TTC549 (cell line): ENCODE results near the gene POC1B.

ENCODE experiments used
- FAIRE-seq: peaks from 2 replicates; lab custom pipeline; 2012; peaks lifted over from hg19 to GRCh38; lab: Jason Lieb, UNC

Gene POC1B

GRCh38 chr12:89525824-89526770 lies at the start of gene POC1B:
POC1B (minus strand) TSS chr12:89526047; CDS start chr12:89525895, 152 bp downstream.
- FAIRE-seq, result no peak

- no peak for FAIRE-seq
These were observed 49.5 kb upstream of the POC1B start for GRCh38 chr12:89575374-89575773.

- no peak for FAIRE-seq
These were observed 48.9 kb upstream of the POC1B start for GRCh38 chr12:89574736-89575208.

GRCh38 chr12:89573051-89573810 lies 47.4 kb upstream of the POC1B start:
- no peak for FAIRE-seq

- FAIRE-seq, result no peak
These were observed 45.8 kb upstream of the POC1B start for GRCh38 chr12:89571491-89572195.

- no peak for FAIRE-seq
These were observed 42.6 kb upstream of the POC1B start for GRCh38 chr12:89568484-89568883.

GRCh38 chr12:89567691-89568239 lies 41.9 kb upstream of the POC1B start:
- no peak for FAIRE-seq

- no peak for FAIRE-seq
These were observed 40.8 kb upstream of the POC1B start for GRCh38 chr12:89566615-89567014.

GRCh38 chr12:89565002-89565401 lies 39.2 kb upstream of the POC1B start:
- no peak for FAIRE-seq

GRCh38 chr12:89559753-89560152 lies 33.9 kb upstream of the POC1B start:
- FAIRE-seq, result no peak

GRCh38 chr12:89556976-89557375 lies 31.1 kb upstream of the POC1B start:
- FAIRE-seq, result no peak

- FAIRE-seq, result no peak
These were observed 26.5 kb upstream of the POC1B start for GRCh38 chr12:89552376-89552775.

GRCh38 chr12:89551747-89552146 lies 25.9 kb upstream of the POC1B start:
- no peak for FAIRE-seq

GRCh38 chr12:89547101-89547500 lies 21.3 kb upstream of the POC1B start:
- no peak for FAIRE-seq

- no peak for FAIRE-seq
These were observed 20.3 kb upstream of the POC1B start for GRCh38 chr12:89546151-89546550.

- FAIRE-seq, result no peak
These were observed 18.9 kb upstream of the POC1B start for GRCh38 chr12:89544681-89545184.

GRCh38 chr12:89544022-89544421 lies 18.2 kb upstream of the POC1B start:
- no peak for FAIRE-seq

GRCh38 chr12:89542912-89543592 lies 17.2 kb upstream of the POC1B start:
- no peak for FAIRE-seq

- no peak for FAIRE-seq
These were observed 16.4 kb upstream of the POC1B start for GRCh38 chr12:89542236-89542635.

- no peak for FAIRE-seq
These were observed 14.7 kb upstream of the POC1B start for GRCh38 chr12:89540586-89540985.
